K562 (cell line): ENCODE data around the gene LBHD1. TPM values are rescaled to one million over a fixed set of nuclear protein-coding genes. Genes with fewer than 3 reads are reported as not detected.
A peak's percentile ranks its signal among the peaks of the same experiment; 100 is the strongest.

Experiments
- ERF ChIP-seq: fragments of 450-650 bp; formaldehyde crosslinking; IDR thresholded peaks from 2 replicates; pipeline ENCODE4 v1.4.0; 2020; ENCODE audit warnings: mild to moderate bottlenecking, mixed read lengths
- ESRRA ChIP-seq: fragments of 450-650 bp; IDR thresholded peaks from 2 replicates; pipeline ENCODE4 v1.6.1; 2014; ENCODE audit warnings: low read depth, mild to moderate bottlenecking, moderate library complexity, borderline replicate concordance
- NEUROD1 ChIP-seq: fragments of 150-350 bp; IDR thresholded peaks from 2 replicates; pipeline ENCODE4 v1.6.1; 2014; ENCODE audit warnings: borderline replicate concordance, low read length, low read depth; ENCODE audit not compliant: partially characterized antibody
- PPARD ChIP-seq: fragments of 250-450 bp; sonication (Bioruptor Pico); IDR thresholded peaks from 2 replicates; pipeline ENCODE4 v1.8.0; 2022; ENCODE audit warnings: inconsistent platforms, mild to moderate bottlenecking, moderate library complexity
- SAP30 ChIP-seq: fragments of 200-600 bp; sonication (generic); IDR thresholded peaks from 2 replicates; pipeline ENCODE4 v1.6.1; 2012; ENCODE audit warnings: borderline replicate concordance, low read depth, mild to moderate bottlenecking, moderate library complexity, low read length, control low read depth, inconsistent platforms; ENCODE audit not compliant: insufficient read depth, poor library complexity, severe bottlenecking
- polyA plus RNA-seq, 8 experiments: library from polyadenylated mRNA; depleted of rRNA in 4 of 8; stranded (reverse) in 5 of 8; unstranded in 3 of 8; fragments of >200 nt; fragmentation: Nextera tagmentation in 2 of 8; fragmentation: Illumina TruSeq in 1 of 8; extraction: Ambion mirVana in 2 of 8; extraction: Trizol in 1 of 8; gene quantifications; 2 replicates each; pipeline versions ENCODE4 v1.2.1 to v1.2.3, GENCODE V29; 2011 to 2014; ENCODE audit warnings: inconsistent platforms in 1 of 8, missing spikeins in 1 of 8
- total RNA-seq, 7 experiments: library from RNA; depleted of rRNA in 6 of 7; stranded (reverse); fragments of >200 nt in 6 of 7; fragmentation: Illumina TruSeq in 2 of 7; extraction: Trizol in 2 of 7; gene quantifications; 2 replicates each; pipeline versions ENCODE4 v1.2.1 to v1.2.3, GENCODE V29; 2011 to 2021; ENCODE audit warnings: low replicate concordance in 1 of 7
- TF ChIP-seq, protein P1 (sequence below): IDR thresholded peaks from 2 replicates; pipeline ENCODE4 v1.6.1; 2012; ENCODE audit warnings: low read depth, low read length, improper control_type of control experiment, borderline replicate concordance
- TF ChIP-seq, protein P2 (sequence below): fragments of 450-650 bp; IDR thresholded peaks from 2 replicates; pipeline ENCODE4 v1.6.1; 2018; ENCODE audit not compliant: partially characterized antibody
- TF ChIP-seq, protein P3 (sequence below): fragments of 450-650 bp; IDR thresholded peaks from 2 replicates; pipeline ENCODE4 v1.6.1; 2018; ENCODE audit warnings: mild to moderate bottlenecking, low read depth; ENCODE audit not compliant: partially characterized antibody
- TF ChIP-seq, protein P4 (sequence below): fragments of 450-650 bp; formaldehyde crosslinking; IDR thresholded peaks from 2 replicates; pipeline ENCODE4 v1.4.0; 2020; ENCODE audit warnings: mild to moderate bottlenecking
- TF ChIP-seq, protein P5 (sequence below): fragments of 450-650 bp; IDR thresholded peaks from 2 replicates; pipeline ENCODE4 v1.6.1; 2017; ENCODE audit warnings: antibody characterized with exemption
- TF ChIP-seq, protein P6 (sequence below): fragments of 450-650 bp; formaldehyde crosslinking; IDR thresholded peaks from 2 replicates; pipeline ENCODE4 v1.4.0; 2022; ENCODE audit warnings: mild to moderate bottlenecking, moderate library complexity

Gene LBHD1
- total and polyA plus RNA-seq, 9 of the 15 experiments (the other 6 are each of a cell fraction or from before 2014, with no cell fraction given) = 2.6 to 28.0 (median 12.5) TPM

DNA sequence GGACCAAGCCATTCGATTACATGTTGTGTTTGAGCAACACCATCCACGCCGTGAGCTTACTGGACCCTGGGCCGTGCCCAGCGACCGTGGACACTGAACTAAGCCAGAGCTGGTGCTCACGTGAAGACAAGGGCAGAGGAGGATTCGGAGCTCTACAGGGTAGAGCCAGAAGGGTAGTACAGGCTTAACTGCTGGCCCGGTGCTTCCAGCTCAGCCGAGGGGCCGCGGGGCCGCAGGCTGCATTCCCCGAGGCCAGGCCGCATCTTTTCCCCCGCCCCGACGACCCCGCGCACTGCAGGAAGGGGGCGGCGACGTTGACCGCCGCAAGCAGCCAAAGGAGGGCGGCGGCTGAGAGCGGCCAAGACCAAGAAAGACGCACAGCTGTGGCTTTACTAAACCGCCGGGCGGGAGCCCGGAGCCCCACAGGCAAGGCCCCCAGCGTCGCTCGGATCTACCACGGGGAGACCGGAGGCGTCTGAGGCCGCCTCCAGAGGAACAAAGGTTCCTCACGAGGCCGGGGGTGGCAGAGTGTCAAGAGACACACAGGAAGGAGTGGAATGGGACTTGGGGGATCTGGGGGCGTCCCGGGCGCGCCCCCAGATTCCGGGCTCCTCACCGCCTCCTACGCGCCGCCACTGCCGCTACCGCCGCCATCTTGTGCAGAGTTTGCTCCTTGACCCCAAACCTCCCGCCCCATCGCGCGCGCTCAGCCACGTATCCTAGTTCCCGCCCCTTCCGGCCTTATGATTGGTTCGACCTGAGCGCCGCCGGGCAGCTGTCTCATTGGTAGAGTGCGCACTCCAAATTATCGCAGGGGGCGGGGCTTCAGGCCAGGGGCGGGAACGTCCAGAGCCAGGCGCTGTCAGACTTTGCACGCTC is 25.9 kb downstream of the LBHD1 start, which contains the start of gene GANAB (continued):
- TF ChIP-seq, protein P1, sequence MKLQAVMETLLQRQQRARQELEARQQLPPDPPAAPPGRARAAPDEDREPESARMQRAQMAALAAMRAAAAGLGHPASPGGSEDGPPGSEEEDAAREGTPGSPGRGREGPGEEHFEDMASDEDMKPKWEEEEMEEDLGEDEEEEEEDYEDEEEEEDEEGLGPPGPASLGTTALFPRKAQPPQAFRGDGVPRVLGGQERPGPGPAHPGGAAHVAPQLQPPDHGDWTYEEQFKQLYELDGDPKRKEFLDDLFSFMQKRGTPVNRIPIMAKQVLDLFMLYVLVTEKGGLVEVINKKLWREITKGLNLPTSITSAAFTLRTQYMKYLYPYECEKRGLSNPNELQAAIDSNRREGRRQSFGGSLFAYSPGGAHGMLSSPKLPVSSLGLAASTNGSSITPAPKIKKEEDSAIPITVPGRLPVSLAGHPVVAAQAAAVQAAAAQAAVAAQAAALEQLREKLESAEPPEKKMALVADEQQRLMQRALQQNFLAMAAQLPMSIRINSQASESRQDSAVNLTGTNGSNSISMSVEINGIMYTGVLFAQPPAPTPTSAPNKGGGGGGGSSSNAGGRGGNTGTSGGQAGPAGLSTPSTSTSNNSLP = no peak
- TF ChIP-seq, protein P2, sequence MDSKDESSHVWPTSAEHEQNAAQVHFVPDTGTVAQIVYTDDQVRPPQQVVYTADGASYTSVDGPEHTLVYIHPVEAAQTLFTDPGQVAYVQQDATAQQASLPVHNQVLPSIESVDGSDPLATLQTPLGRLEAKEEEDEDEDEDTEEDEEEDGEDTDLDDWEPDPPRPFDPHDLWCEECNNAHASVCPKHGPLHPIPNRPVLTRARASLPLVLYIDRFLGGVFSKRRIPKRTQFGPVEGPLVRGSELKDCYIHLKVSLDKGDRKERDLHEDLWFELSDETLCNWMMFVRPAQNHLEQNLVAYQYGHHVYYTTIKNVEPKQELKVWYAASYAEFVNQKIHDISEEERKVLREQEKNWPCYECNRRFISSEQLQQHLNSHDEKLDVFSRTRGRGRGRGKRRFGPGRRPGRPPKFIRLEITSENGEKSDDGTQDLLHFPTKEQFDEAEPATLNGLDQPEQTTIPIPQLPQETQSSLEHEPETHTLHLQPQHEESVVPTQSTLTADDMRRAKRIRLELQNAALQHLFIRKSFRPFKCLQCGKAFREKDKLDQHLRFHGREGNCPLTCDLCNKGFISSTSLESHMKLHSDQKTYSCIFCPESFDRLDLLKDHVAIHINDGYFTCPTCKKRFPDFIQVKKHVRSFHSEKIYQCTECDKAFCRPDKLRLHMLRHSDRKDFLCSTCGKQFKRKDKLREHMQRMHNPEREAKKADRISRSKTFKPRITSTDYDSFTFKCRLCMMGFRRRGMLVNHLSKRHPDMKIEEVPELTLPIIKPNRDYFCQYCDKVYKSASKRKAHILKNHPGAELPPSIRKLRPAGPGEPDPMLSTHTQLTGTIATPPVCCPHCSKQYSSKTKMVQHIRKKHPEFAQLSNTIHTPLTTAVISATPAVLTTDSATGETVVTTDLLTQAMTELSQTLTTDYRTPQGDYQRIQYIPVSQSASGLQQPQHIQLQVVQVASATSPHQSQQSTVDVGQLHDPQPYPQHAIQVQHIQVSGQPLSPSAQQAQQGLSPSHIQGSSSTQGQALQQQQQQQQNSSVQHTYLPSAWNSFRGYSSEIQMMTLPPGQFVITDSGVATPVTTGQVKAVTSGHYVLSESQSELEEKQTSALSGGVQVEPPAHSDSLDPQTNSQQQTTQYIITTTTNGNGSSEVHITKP = no peak
- TF ChIP-seq ERF (CRISPR knock-in tag) = peak; percentile 73; the same call in 1 of the 2 replicates
- TF ChIP-seq, protein P3, sequence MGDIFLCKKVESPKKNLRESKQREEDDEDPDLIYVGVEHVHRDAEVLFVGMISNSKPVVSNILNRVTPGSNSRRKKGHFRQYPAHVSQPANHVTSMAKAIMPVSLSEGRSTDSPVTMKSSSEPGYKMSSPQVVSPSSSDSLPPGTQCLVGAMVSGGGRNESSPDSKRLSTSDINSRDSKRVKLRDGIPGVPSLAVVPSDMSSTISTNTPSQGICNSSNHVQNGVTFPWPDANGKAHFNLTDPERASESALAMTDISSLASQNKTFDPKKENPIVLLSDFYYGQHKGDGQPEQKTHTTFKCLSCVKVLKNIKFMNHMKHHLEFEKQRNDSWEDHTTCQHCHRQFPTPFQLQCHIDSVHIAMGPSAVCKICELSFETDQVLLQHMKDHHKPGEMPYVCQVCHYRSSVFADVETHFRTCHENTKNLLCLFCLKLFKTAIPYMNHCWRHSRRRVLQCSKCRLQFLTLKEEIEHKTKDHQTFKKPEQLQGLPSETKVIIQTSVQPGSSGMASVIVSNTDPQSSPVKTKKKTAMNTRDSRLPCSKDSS = no peak
- TF ChIP-seq, protein P4, sequence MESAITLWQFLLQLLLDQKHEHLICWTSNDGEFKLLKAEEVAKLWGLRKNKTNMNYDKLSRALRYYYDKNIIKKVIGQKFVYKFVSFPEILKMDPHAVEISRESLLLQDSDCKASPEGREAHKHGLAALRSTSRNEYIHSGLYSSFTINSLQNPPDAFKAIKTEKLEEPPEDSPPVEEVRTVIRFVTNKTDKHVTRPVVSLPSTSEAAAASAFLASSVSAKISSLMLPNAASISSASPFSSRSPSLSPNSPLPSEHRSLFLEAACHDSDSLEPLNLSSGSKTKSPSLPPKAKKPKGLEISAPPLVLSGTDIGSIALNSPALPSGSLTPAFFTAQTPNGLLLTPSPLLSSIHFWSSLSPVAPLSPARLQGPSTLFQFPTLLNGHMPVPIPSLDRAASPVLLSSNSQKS (CRISPR knock-in tag) = no peak
- TF ChIP-seq, protein P5, sequence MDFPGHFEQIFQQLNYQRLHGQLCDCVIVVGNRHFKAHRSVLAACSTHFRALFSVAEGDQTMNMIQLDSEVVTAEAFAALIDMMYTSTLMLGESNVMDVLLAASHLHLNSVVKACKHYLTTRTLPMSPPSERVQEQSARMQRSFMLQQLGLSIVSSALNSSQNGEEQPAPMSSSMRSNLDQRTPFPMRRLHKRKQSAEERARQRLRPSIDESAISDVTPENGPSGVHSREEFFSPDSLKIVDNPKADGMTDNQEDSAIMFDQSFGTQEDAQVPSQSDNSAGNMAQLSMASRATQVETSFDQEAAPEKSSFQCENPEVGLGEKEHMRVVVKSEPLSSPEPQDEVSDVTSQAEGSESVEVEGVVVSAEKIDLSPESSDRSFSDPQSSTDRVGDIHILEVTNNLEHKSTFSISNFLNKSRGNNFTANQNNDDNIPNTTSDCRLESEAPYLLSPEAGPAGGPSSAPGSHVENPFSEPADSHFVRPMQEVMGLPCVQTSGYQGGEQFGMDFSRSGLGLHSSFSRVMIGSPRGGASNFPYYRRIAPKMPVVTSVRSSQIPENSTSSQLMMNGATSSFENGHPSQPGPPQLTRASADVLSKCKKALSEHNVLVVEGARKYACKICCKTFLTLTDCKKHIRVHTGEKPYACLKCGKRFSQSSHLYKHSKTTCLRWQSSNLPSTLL = no peak
- TF ChIP-seq NEUROD1 = no peak
- TF ChIP-seq SAP30 = no peak
- TF ChIP-seq PPARD (CRISPR knock-in tag) = no peak
- TF ChIP-seq ESRRA = peak; percentile 51; the same call in 1 of the 2 replicates
- TF ChIP-seq, protein P6, sequence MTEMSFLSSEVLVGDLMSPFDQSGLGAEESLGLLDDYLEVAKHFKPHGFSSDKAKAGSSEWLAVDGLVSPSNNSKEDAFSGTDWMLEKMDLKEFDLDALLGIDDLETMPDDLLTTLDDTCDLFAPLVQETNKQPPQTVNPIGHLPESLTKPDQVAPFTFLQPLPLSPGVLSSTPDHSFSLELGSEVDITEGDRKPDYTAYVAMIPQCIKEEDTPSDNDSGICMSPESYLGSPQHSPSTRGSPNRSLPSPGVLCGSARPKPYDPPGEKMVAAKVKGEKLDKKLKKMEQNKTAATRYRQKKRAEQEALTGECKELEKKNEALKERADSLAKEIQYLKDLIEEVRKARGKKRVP (CRISPR knock-in tag) = peak; percentile 66; the same call in 1 of the 2 replicates
